Liver (tissue), 9 donors: ENCODE data around the gene FRMPD1. TPM values are rescaled to one million over a fixed set of nuclear protein-coding genes. Genes with fewer than 3 reads are reported as not detected.
A peak's percentile ranks its signal among the peaks of the same experiment; 100 is the strongest.

Experiments used
- DNase-seq: peaks from one replicate; pipeline ENCODE4 v3.0.0-alpha.2; 2017; ENCODE audit warnings: low spot score
- H3K27ac ChIP-seq, 2 donors: one replicate each; pipeline ENCODE4 v1.7.0; 2013; ENCODE audit warnings: inconsistent platforms in 2 of 2, low read length in 2 of 2, control low read depth in 1 of 2, low read depth in 1 of 2, mild to moderate bottlenecking in 1 of 2
- H3K27me3 ChIP-seq, 4 donors: one replicate each; pipeline versions ENCODE4 v1.6.1 to v1.7.0; 2013; ENCODE audit warnings: low read length in 3 of 4, inconsistent platforms in 1 of 4, mild to moderate bottlenecking in 1 of 4, moderate library complexity in 1 of 4; ENCODE audit not compliant: control insufficient read depth in 4 of 4, insufficient read depth in 4 of 4
- H3K36me3 ChIP-seq, 4 donors: one replicate each; pipeline versions ENCODE4 v1.6.1 to v1.7.0; 2013; ENCODE audit warnings: low read length in 3 of 4, mild to moderate bottlenecking in 3 of 4, low read depth in 1 of 4, moderate library complexity in 1 of 4; ENCODE audit not compliant: control insufficient read depth in 4 of 4, insufficient read depth in 3 of 4
- H3K4me1 ChIP-seq, 4 donors: one replicate each; pipeline versions ENCODE4 v1.6.1 to v1.7.0; 2013; ENCODE audit warnings: low read length in 3 of 4, mild to moderate bottlenecking in 3 of 4, moderate library complexity in 1 of 4; ENCODE audit not compliant: control insufficient read depth in 4 of 4, insufficient read depth in 4 of 4
- H3K4me3 ChIP-seq, 3 donors: one replicate each; pipeline versions ENCODE4 v1.6.1 to v1.7.0; 2013; ENCODE audit warnings: low read length in 3 of 3, control low read depth in 1 of 3, low read depth in 1 of 3, mild to moderate bottlenecking in 1 of 3
- H3K9ac ChIP-seq, 2 donors: one replicate each; pipeline ENCODE4 v1.7.0; 2013; ENCODE audit warnings: low read length in 2 of 2, mild to moderate bottlenecking in 2 of 2, moderate library complexity in 2 of 2, control low read depth in 1 of 2, low read depth in 1 of 2
- H3K9me3 ChIP-seq, 4 donors: one replicate each; pipeline versions ENCODE4 v1.6.1 to v1.7.0; 2013; ENCODE audit warnings: low read length in 3 of 4; ENCODE audit not compliant: control insufficient read depth in 4 of 4
- EGR1 ChIP-seq, 2 donors: IDR thresholded peaks; 2 replicates each; pipeline ENCODE4 v1.6.1; 2016 to 2018; ENCODE audit warnings: antibody characterized with exemption in 2 of 2, low read depth in 2 of 2
- FOXA2 ChIP-seq: IDR thresholded peaks from 2 replicates; pipeline ENCODE4 v1.6.1; 2016; ENCODE audit warnings: antibody characterized with exemption
- HNF4A ChIP-seq, 2 donors: conservative IDR thresholded peaks; 2 replicates each; pipeline ENCODE4 v1.6.1; 2016; ENCODE audit warnings: antibody characterized with exemption in 2 of 2, mild to moderate bottlenecking in 2 of 2
- HNF4G ChIP-seq: IDR thresholded peaks from 2 replicates; pipeline ENCODE4 v1.6.1; 2016; ENCODE audit warnings: antibody characterized with exemption
- NR2F2 ChIP-seq: IDR thresholded peaks from 2 replicates; pipeline ENCODE4 v1.6.1; 2016; ENCODE audit warnings: antibody characterized with exemption
- RAD21 ChIP-seq, 2 donors: IDR thresholded peaks; 2 replicates each; pipeline ENCODE4 v1.6.1; 2016; ENCODE audit warnings: antibody characterized with exemption in 2 of 2, mild to moderate bottlenecking in 2 of 2
- REST ChIP-seq: IDR thresholded peaks from 2 replicates; pipeline ENCODE4 v1.6.1; 2016; ENCODE audit warnings: antibody characterized with exemption, mild to moderate bottlenecking
- RXRA ChIP-seq, 2 donors: IDR thresholded peaks; 2 replicates each; pipeline ENCODE4 v1.6.1; 2017 to 2018; ENCODE audit warnings: antibody characterized with exemption in 2 of 2, mild to moderate bottlenecking in 1 of 2
- SP1 ChIP-seq: IDR thresholded peaks from 2 replicates; pipeline ENCODE4 v1.6.1; 2018; ENCODE audit warnings: antibody characterized with exemption, mild to moderate bottlenecking
- TAF1 ChIP-seq: conservative IDR thresholded peaks from 2 replicates; pipeline ENCODE4 v1.6.1; 2016; ENCODE audit warnings: antibody characterized with exemption, mild to moderate bottlenecking
- YY1 ChIP-seq: IDR thresholded peaks from 2 replicates; pipeline ENCODE4 v1.6.1; 2016; ENCODE audit warnings: antibody characterized with exemption, mild to moderate bottlenecking
- WGBS: extraction: QIAGEN DNeasy Blood & Tissue Kit; methylation state at CpG from one replicate; pipeline ENCODE4 v1.1.7; 2013; 5-methylcytosine and 5-hydroxymethylcytosine counted together
- polyA plus RNA-seq, 2 donors: library from polyadenylated mRNA; stranded (reverse) in 1 of 2; unstranded in 1 of 2; fragments of 200-250 nt in 1 of 2; fragments of >200 nt in 1 of 2; fragmentation: Nextera tagmentation in 1 of 2; extraction: Ambion mirVana in 1 of 2; gene quantifications; one replicate each; pipeline versions ENCODE4 v1.2.1 to v1.2.3, GENCODE V29; 2013 to 2015
- total RNA-seq, 2 donors: library from RNA; depleted of rRNA; stranded (reverse); fragments of >200 nt; gene quantifications; one replicate each; pipeline ENCODE4 v1.2.3, GENCODE V29; 2014
- TF ChIP-seq, protein P1 (sequence below): fragments of 150-350 bp; IDR thresholded peaks from 2 replicates; pipeline ENCODE4 v1.5.1; 2017; ENCODE audit warnings: improper control_type of control experiment, low read depth, low read length; ENCODE audit not compliant: missing input control
- TF ChIP-seq, protein P2 (sequence below): IDR thresholded peaks from 2 replicates; pipeline ENCODE4 v1.6.1; 2016; ENCODE audit warnings: antibody characterized with exemption
- donor health status: healthy.
- donor health status: healthy.
- donor health status: healthy.
- donor health status: healthy.
- donor health status: healthy.

Gene FRMPD1
- total and polyA plus RNA-seq, 4 donors: 0.06 to 1.8 (median 0.17) TPM

- Histone ChIP-seq H3K4me3 (no peak overlapping the region), H3K27me3 (no peaks in the 10 kb centered on the region), H3K4me1 (no peaks in the 10 kb centered on the region), H3K27ac (no peak overlapping the region), H3K36me3 (peaks cover 10 to 50% (median 42%) of the 10 kb centered on the region in 4 donors), H3K9ac (no peak overlapping the region), H3K9me3 (no peaks in the 10 kb centered on the region)
- WGBS: 93% methylated on average over 5 of the region's 5 CpGs
- no peak for DNase-seq
- TF ChIP-seq, protein P1, sequence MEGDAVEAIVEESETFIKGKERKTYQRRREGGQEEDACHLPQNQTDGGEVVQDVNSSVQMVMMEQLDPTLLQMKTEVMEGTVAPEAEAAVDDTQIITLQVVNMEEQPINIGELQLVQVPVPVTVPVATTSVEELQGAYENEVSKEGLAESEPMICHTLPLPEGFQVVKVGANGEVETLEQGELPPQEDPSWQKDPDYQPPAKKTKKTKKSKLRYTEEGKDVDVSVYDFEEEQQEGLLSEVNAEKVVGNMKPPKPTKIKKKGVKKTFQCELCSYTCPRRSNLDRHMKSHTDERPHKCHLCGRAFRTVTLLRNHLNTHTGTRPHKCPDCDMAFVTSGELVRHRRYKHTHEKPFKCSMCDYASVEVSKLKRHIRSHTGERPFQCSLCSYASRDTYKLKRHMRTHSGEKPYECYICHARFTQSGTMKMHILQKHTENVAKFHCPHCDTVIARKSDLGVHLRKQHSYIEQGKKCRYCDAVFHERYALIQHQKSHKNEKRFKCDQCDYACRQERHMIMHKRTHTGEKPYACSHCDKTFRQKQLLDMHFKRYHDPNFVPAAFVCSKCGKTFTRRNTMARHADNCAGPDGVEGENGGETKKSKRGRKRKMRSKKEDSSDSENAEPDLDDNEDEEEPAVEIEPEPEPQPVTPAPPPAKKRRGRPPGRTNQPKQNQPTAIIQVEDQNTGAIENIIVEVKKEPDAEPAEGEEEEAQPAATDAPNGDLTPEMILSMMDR: no peak
These were observed 125.6 kb downstream of the FRMPD1 start for GRCh38 chr9:37776328-37776727.

DNA sequence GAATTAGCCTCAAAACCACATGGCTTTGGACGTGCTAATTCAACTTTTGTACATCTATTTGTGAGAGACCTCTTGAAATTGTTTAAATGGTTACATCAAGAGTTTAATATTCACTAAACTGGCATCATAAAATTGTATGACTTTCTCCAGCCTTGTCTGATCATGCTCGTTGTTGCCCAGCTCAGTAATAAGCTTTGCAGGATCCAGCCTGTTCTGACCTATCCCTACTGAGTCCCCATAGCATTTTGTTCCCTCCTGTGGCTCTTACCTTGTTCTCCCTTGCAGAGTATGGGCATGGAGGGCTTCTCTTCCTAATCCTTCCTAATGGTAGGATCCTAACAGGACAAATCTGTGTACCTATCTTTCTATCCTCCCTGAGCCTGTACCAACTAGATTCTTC, 127.8 kb downstream of the FRMPD1 start:
- Histone ChIP-seq H3K9ac (no peak overlapping the region), H3K27ac (no peak overlapping the region), H3K4me3 (no peak overlapping the region), H3K27me3 (no peaks in the 10 kb centered on the region), H3K4me1 (peaks cover 0 to 8% (median 4%) of the 10 kb centered on the region in 4 donors), H3K36me3 (peaks cover 8 to 59% (median 52%) of the 10 kb centered on the region in 4 donors), H3K9me3 (no peaks in the 10 kb centered on the region)
- no peak for DNase-seq
- 88% methylated on average over 2 of the region's 2 CpGs for WGBS
- no peak for TF ChIP-seq EGR1 (IDR thresholded peaks at IDR 0.05; ENCODE audit: low read depth in 2 of 2)
- no peak for TF ChIP-seq REST
- TF ChIP-seq, protein P1: no peak
- no peak for TF ChIP-seq HNF4G
- TF ChIP-seq RXRA (IDR thresholded peaks at IDR 0.05): no peak
- TF ChIP-seq SP1: no peak

DNA sequence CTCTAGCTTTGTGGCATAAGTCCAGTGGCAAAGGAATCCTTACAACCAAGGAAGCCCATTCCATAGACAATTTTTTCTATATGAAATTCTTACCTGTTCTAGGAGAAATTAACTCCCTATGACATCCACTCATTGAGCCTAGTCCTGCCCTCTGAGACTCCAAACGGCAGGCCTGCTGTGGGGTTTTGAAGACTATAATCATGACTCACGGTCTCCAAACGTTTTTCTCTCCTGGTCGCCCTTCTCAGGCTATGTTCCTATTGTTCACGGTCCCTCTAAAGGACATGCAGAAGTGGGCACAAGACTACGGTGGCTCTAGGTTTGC, 133.5 kb downstream of the FRMPD1 start:
- Histone ChIP-seq H3K9ac (peak overlapping the region; percentile 1 to 21), H3K36me3 (peaks cover 0 to 35% (median 29%) of the 10 kb centered on the region in 4 donors), H3K9me3 (no peaks in the 10 kb centered on the region), H3K27ac (no peak overlapping the region), H3K27me3 (no peaks in the 10 kb centered on the region), H3K4me3 (peak overlapping the region; percentile 92 to 99 (median 93)), H3K4me1 (peaks cover 0 to 22% (median 19%) of the 10 kb centered on the region in 4 donors)
- TF ChIP-seq HNF4A (conservative IDR thresholded peaks at IDR 0.05) (no peak), SP1 (no peak), RAD21 (IDR thresholded peaks at IDR 0.05) (no peak), NR2F2 (no peak), TAF1 (no peak), REST (no peak), RXRA (IDR thresholded peaks at IDR 0.05) (no peak), YY1 (no peak), FOXA2 (no peak)
- TF ChIP-seq, protein P2, sequence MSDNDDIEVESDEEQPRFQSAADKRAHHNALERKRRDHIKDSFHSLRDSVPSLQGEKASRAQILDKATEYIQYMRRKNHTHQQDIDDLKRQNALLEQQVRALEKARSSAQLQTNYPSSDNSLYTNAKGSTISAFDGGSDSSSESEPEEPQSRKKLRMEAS: no peak
- TF ChIP-seq, protein P1: no peak
- WGBS: 1% methylated on average over 6 of the region's 6 CpGs
- DNase-seq: no peak
